ENCODE measurements around the gene MT1F. TPM values are rescaled to one million over a fixed set of nuclear protein-coding genes. Genes with fewer than 3 reads are reported as not detected.

The MT1F gene
- total RNA-seq: 0.36 and 0.53 TPM in 2 replicates

GRCh38 chr16:56657555-56658326 lies at the start of gene MT1F:
Gene MT1F, plus strand, starts transcription at chr16:56657959. Its CDS starts 100 bp downstream, at chr16:56658059.

GRCh38 chr16:56608043-56608875 lies 49.5 kb upstream of the MT1F start, which contains the start of gene MT2A:
Gene MT2A, plus strand, starts transcription at chr16:56608584. Its CDS starts 72 bp downstream, at chr16:56608656.

GRCh38 chr16:56625140-56625942 lies 32.4 kb upstream of the MT1F start, which contains the start of gene MT1E:
Gene MT1E, plus strand, starts transcription at chr16:56625781. Its CDS starts 71 bp downstream, at chr16:56625852.

GRCh38 chr16:56632156-56632847 lies 25.5 kb upstream of the MT1F start, which contains the start of gene MT1M:
Gene MT1M, plus strand, starts transcription at chr16:56632659. Its CDS starts 73 bp downstream, at chr16:56632732.

GRCh38 chr16:56637814-56638750 lies 19.7 kb upstream of the MT1F start, which contains the start of gene MT1A:
Gene MT1A, plus strand, starts transcription at chr16:56638666. Its CDS starts 73 bp downstream, at chr16:56638739.

GRCh38 chr16:56651586-56651985 lies 6.2 kb upstream of the MT1F start, which contains the start of gene MT1B:
Gene MT1B, plus strand, starts transcription at chr16:56651886. Its CDS starts 68 bp downstream, at chr16:56651954.

GRCh38 chr16:56667581-56668571 lies 10.1 kb downstream of the MT1F start, which contains the start of gene MT1G:
Gene MT1G, minus strand, starts transcription at chr16:56668065. Its CDS starts 72 bp downstream, at chr16:56667993.

GRCh38 chr16:56669005-56669839 lies 11.5 kb downstream of the MT1F start, which contains the start of gene MT1H:
Gene MT1H, plus strand, starts transcription at chr16:56669814. Its CDS starts 71 bp downstream, at chr16:56669885.

GRCh38 chr16:56681939-56682702 lies 24.4 kb downstream of the MT1F start, which contains the start of gene MT1X:
Gene MT1X, plus strand, starts transcription at chr16:56682470. Its CDS starts 71 bp downstream, at chr16:56682541.

Other genes starting within 250 kb of the MT1F start
- 152 and 165 TPM in 2 replicates for gene AMFR, start 232.4 kb upstream of the MT1F start, total RNA-seq
- 160 and 190 TPM in 2 replicates for gene NUDT21, start 206.6 kb upstream of the MT1F start, total RNA-seq
- 115 and 135 TPM in 2 replicates for gene OGFOD1, start 206.4 kb upstream of the MT1F start, total RNA-seq
- 37.3 and 43.9 TPM in 2 replicates for gene BBS2, start 137.9 kb upstream of the MT1F start, total RNA-seq
- gene MT4, start 92.9 kb upstream of the MT1F start, total RNA-seq: not detected in 2 replicates
- not detected in 2 replicates for gene MT3, start 68.4 kb upstream of the MT1F start, total RNA-seq
- gene MT2A, start 49.4 kb upstream of the MT1F start, total RNA-seq: 266 and 320 TPM in 2 replicates
- gene MT1E, start 32.2 kb upstream of the MT1F start, total RNA-seq: 139 and 259 TPM in 2 replicates
- gene MT1M, start 25.3 kb upstream of the MT1F start, total RNA-seq: 2.4 and 2.5 TPM in 2 replicates
- 3.2 and 5.6 TPM in 2 replicates for gene MT1A, start 19.3 kb upstream of the MT1F start, total RNA-seq
- not detected in 2 replicates for gene MT1B, start 6.1 kb upstream of the MT1F start, total RNA-seq
- not detected in 2 replicates for gene MT1G, start 10.1 kb downstream of the MT1F start, total RNA-seq
- gene MT1H, start 11.9 kb downstream of the MT1F start, total RNA-seq: not detected in 2 replicates
- 48.5 and 48.7 TPM in 2 replicates for gene MT1X, start 24.5 kb downstream of the MT1F start, total RNA-seq
- gene NUP93, start 72.2 kb downstream of the MT1F start, total RNA-seq: 98.4 and 103 TPM in 2 replicates
- gene SLC12A3, start 207.2 kb downstream of the MT1F start, total RNA-seq: not detected in 2 replicates